DMS114 treated with DMSO at 0.1 percent for 48 hours (cell line): Measurements from ENCODE around the gene MOSMO.
"Not testable (repeated sequence)": the region's sequence is repeated elsewhere in the genome, so short reads cannot be mapped to it uniquely, and the experiment has no call there.

Source experiments
- DNase-seq: peaks from one replicate; lab custom pipeline; 2025; ENCODE audit not compliant: unreplicated experiment; lab: John Stamatoyannopoulos, UW

The MOSMO gene

DNA sequence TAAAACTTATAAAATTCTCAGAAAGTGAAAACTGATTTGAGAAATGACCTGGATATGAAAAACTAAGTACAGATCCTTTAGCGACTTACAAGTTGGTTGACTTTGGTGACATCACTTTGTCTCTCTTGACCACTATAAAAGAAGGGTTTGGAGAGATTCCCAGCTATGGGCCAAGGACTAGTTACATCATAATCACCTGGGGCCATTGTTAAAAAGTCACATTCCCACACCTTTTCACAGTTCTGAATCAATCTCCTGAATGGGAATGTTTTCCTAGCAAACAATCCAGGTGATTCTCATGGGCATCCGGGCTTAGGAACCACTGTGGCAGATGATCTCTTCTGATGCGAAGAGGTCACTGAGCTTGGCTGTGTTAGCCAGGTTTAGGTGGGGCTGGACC lies 83.8 kb downstream of the MOSMO start:
- no peak for DNase-seq

DNA sequence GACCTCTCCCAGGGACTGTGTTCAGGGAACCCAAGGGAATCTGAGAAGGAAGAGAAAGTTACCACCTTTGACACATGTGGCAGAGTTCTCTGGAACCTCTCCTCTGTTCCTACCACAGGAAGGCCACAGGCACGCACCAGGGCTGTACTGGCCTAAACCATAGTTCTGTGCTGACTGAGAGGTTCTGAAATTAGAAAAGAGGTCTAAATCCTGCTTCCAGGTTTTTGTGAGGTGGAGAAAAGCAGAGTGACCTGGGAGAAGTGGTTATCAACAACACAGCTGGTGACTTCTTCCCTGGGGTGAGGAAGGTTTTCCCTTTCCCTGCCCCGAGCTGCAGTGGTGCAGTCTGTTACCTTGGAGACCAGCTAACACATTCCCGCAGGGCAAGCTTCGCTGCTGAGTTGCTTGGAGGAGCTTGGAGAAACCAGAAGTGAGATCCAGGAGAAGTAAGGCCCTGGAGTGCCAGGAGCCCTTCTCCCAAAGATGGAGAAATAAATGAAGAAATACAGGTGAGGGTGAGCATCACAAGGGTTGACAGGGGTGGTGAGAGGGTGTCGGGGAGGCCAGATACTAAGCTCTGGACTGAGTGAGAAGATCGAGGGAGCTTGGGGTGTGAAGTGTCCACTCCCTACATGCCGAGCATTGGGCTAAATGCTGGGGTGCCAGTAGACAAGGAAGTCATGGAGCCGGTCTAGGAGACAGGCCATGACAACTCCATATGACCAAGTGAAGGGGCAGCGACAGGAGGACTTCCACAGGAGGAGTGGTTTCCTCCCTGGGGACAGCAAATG lies 84.4 kb downstream of the MOSMO start, which contains the start of gene VWA3A:
TSS of gene VWA3A (plus strand) at position 399 of the 791 bp plus-strand sequence. CDS start at position 496, 97 bp downstream.
- DNase-seq = no peak

DNA sequence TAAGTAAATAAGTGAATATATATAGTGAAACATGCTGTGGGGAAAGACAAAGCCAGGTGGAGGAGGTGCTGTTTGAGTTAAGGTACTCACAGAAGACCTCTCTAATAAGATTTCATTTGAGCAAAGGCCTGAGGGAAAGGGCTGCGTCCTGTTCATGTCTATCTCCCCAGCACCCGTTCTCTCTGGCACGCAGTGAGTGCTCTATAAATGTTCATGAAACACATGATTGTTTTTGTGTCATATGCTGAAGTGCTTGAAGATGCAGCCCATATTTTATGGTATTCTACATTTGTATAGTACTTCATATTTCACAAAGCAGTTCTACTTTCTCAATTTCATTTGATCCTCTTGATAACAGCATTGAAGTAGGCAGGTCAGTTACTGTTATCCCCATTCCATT lies 85.4 kb downstream of the MOSMO start:
- no peak for DNase-seq

DNA sequence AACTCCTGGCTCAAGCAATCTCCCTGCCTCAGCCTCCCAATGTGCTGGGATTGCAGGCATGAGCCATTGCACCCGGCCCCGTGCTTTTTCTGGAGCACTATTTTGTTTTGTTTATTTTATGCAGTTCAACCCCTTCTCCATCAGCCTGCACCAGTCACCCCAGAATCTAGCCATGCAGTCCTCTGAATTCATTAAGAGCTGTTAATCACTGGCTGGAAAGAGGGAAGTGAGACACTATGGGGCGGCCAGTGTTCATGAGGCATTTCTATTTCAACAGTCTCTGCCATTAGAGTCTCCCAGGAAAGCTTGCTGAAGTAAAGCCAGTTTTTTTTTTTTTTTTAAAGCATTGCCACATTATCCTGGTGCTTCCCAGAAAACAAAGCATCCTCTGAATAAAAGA lies 86.1 kb downstream of the MOSMO start:
- no peak for DNase-seq

DNA sequence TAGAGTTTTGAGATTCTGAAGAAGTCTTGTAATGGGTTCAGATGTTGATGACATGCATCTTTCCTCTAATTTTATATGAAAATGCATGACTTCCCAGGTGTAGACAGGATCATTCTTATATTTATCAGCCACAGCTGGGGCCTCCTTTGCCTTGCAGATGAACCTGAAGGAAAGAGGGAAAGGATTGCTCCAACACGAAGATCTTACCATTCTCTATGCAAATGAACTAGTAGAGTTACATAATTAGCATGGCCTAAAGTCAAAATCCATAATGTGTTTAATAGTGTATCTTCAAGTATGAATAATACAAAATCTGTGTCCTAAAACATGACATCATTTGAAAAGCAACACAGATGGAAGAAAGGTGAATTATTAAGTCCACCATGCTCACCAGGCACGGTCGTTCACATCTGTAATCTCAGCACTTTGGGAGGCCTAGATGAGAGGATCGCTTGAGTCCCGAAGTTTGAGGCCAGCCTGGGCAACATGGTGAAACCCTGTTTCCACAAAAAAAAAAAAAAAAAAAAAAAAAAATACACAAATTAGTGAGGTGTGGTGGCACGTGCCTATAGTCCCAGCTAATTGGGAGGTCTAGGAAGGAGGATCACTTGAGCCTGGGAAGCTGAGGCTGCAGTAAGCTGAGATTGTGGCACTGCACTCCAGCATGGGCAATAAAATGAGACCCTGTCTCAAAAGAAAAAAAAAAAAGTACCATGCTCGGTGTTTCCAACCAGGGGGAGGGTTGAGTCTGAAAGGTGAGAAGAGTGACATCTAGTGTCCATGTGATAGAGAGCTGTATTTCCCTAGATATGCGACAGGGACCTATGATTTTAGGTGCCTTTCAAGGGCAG lies 90.7 kb downstream of the MOSMO start:
- peak; percentile 54 for DNase-seq

DNA sequence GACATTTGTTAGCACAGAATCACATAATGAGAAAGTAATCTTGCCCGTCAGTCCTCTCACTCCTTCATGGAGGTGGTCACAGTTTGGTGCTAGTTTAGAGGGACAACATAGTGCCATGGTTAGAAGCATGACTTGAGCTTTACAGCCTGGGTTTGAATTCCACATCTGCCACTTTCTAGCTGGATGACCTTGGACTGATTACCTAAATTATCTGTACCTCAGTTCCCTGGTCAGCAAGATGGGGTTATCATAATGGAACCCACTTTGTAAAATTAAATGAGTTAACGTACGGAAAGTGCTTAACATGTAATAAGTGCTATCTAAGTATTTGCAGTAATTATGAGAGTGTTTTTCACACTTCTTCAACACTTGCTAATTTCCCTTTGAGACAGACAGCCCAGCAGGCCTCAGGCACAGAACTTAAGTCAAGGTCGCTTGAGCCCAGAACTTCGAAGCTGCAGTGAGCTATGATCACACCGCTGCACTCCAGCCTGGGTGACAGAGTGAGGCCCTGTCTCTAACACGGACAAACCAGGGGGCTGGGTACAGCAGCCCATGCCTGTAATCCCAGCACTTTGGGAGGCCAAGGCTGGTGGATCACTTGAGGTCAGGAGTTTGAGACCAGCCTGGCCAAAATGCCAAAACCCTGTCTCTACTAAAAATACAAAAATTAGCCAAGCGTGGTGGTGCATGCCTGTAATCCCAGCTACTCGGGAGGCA lies 91.5 kb downstream of the MOSMO start:
- no peak for DNase-seq

DNA sequence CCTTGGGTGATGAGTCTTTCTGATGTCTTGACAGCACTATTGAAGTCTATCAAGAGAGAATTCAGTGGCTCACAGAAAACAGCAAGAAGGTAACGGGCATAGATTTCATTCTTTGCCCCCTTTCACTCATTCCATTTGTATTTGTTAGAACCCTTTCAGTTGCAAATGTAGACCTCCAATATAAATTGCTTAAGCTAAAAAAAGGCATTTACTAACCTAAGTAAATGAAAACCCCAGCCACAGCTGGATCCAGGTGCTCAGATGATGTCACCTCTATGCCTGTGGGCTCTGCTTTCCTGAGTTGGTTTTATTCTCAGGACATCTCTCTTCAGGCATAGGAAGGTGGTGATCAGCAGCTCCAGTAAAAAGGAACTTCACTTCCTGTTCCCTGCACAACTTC lies 95.5 kb downstream of the MOSMO start:
- no peak for DNase-seq

DNA sequence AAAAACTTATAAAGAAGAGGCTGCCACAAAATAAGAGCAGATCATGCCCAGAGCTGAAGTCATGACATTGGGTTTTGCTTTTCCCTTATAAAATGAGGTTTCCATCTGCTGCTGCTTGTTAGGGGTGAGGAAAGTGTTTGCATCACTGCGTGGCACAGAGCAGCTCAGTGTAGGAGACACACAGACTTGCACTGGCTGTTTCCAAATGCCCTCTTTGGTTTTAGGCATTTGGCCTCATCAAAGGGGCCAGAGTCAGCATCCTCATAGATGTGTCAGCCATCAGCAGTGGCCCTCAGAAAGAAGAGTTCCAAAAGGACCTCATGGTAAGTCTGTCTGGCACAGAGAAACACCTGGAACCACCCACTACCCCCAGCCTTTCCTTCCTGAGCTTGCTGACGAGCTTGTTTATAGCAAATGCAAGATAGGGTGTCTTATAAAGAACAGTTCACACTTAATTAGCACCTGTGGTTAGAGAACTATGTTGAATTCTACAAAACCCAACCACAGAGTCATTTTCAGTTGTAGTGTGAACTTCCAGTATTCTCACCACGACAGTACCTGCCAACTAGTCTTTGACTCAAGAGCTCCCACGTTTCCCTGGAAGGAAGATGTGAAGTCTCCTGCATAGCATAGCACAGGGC lies 101.5 kb downstream of the MOSMO start:
- DNase-seq = no peak

DNA sequence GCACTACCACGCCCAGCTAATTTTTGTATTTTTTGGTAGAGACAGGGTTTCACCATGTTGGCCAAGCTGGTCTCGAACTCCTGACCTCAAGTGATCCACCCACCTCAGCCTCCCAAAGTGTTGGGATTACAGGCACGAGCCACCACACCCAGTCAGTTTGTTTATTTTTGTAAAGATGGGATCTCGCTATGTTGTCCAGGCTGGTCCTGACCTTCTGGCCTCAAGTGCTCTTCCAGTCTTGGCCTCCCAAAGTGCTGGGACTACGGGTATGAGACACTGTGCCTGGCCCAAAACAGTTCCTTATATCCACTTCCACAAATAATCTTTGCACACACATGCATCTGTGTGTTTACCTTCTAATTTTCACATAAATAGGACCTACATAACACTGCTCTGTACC lies 103.7 kb downstream of the MOSMO start:
- not testable (repeated sequence) for DNase-seq

DNA sequence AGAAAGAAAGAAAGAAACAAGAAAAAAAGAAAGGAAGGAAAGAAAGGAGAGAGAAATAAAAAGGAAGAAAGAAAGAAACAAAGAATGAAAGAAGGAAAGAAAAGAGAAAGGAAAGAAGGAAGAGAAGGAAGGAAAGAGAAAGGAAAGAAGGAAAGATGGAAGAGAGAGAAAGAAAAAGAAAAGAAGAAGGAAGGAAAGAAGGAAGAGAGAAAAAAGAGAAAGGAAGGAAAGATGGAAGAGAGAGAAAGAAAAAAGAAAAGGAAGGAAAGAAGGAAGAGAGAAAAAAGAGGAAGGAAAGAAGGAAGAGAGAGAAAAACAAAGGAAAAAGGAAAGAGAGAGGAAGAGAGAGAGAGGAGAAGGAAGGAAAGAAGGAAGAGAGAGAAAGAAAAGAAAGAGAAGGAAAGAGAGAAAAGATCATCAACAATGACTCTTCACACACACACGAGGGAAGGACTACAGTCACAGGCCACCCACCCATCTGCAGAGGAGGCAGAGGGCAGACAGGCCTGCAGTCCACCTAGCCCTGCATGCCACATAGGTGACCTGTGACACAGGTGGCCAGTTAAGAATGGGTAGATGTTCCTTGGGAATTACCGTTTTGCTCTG lies 108.3 kb downstream of the MOSMO start:
- no peak for DNase-seq

DNA sequence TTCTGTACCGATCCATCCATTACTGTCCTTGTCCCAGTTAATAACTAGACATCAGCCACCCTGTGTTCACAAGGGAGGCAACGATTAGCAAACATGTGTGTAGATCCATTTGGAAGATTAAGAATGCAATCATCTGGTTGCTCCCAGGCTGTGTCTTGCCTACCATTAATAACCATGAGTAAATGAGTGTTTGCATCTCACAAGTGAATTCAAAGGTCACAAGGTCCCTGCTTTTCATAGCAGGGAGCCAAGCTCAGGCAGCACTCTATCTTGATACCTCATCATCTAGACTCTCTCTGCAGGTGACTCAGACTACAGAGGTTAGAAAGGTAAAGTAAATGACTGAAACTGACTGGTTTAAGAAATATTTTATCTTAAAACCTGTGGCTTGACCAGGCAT lies 109.7 kb downstream of the MOSMO start:
- no peak for DNase-seq

DNA sequence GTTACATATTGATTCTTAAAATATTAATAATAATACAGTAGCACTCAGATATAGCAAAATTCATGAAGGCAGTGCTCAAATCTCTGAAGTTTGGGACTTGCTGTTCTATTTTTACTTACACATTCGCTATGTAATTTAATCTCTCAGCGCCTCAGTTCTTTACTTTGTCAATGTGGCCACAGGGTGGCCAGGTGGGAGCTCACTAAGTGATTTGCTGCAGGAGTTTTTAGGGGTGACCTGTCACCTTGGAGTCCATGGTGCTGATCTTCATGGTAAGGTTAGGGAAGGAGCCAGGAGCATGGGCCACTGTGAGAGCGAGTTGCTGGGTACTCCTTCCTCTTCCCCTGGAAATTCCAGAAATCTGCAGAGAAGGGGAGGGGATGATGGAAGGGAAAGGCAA lies 112.5 kb downstream of the MOSMO start:
- no peak for DNase-seq

DNA sequence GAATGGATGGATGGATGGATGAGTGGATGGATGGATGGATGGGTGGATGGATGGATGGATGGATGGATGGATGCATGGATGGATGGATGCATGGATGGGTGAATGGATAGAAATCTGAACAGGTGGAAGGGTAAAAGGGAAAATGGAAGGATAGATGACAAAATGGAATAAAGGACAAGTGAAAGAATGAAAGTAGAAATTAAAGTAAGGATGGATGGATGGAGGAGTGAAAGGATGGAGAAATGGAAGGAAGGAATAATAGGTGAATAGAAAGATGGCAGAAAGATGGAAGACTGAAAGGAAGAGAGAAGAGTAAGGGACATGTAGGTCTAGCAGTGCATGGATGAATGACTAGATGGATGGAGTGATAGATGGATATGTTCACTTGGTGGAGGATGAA lies 114.3 kb downstream of the MOSMO start:
- DNase-seq = no peak

DNA sequence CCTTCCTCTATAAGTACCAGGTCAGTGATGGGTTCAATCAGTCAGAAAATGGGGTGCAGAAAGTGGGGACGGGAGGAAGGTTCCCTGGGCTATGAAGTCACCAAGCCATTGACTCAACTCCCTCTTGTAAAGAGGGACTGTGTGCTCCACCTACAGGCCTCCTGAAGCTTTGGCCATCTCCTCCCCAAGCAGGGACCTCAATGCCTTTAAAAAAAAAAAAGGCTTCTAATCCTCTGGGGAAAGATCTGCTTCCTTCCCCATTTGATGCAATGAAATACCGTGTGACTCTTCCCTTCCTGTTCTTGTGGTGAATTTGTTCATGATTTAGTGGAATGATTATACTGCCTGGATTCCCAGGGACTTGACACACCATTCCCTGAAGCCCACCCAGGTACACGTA lies 115.2 kb downstream of the MOSMO start:
- DNase-seq = no peak

DNA sequence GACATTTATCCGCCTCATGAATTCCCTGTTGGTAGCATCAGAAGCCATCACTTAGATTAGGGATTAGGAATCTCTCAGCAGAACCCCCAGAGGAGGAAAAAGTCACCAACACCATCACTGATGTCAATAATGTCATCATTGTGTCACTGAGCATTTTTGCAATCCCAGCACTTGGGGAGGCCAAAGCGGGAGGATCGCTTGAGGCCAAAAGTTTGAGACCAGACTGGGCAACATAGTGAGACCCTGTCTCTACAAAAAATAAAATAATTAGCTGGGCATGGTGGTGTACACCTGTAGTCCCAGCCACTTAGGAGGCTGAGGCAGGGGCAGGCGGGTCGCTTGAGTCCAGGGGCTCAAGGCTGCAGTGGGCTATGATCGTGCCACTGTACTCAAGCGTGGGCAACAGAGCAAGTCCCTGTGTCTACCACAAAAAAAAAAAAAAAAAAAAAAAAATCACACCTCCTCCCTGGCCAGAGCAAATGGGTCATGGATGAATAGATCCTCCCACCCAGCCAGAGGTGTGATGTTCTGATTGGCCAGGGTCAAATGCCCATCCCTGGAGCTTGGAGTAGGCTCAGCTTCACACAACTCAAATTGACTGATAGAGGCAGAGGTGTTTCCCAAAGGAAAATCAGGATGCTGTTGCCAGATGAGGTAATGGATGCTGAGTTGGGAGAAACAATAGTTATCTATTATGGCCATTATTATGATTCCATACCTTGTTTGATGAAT lies 116.0 kb downstream of the MOSMO start:
- no peak for DNase-seq

DNA sequence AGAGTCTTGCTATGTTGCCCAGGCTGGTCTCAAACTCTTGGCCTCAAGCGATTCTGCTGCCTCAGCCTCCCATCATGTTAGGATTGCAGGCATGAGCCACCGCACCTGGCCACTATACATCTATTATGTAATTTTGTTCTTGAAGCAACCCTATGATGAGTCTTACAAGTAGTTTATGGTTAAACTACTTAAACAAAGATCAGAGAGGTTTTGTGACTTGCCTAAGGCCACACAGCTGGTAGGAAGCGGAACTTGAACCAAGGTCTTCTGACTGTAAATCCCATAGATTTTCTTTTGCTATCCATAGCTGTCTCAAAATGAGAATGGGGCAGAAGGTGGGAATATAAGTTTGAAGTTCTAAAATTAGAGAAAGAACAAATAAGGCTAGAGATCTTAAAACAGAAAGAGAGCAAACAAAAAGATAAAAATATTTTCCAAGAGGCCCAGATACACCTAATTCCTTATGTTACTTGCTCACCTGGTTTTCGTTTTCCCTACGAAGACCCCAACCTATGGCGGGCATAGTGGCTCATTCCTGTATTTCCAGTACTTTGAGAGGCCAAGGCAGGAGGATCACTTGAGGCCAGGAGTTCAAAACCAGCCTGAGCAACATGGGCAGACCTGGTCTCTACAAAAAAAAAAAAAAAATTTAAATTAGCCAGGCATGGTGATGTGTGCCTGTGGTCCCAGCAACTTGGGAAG lies 116.8 kb downstream of the MOSMO start:
- DNase-seq = no peak

DNA sequence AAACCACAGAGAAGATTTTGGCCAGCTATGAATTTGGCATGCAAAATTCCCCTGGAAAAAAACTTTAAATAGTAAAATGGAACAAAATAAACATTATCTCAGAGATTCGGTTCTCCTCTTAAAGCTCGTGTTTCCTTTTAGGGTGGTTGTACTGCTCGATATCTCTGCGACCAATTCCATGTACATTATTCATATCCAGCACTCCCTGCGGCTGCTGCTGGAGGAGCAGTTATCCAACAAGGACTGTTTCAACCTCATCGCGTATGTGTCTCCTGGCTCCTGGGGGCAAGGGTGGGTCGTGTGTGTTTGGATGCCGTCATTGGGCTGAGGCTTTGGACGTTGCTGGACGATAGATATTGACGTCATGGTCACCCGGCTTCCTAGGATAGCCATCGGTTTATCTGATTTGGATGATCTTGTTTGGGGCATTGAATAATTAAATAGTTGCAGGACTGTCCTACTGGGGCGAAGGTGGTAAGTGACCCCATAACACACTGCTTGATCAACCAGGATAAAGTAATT lies 118.2 kb downstream of the MOSMO start:
- DNase-seq = no peak

DNA sequence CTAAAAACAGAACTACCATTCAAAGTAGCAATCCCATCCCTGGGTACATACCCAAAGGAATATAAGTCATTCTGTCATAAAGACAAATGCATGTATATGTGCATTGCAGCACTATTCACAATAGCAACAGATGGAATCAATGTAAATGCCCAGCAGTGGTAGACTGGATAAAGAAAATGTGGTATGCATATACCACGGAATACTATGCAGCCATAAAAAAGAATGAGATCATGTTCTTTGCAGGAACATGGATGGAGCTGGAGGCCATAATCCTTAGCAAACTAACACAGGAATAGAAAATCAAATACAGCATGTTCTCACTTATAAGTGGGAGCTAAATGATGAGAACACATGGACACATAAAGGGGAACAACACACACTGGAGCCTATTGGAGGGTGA lies 120.6 kb downstream of the MOSMO start:
- DNase-seq = not testable (repeated sequence)

DNA sequence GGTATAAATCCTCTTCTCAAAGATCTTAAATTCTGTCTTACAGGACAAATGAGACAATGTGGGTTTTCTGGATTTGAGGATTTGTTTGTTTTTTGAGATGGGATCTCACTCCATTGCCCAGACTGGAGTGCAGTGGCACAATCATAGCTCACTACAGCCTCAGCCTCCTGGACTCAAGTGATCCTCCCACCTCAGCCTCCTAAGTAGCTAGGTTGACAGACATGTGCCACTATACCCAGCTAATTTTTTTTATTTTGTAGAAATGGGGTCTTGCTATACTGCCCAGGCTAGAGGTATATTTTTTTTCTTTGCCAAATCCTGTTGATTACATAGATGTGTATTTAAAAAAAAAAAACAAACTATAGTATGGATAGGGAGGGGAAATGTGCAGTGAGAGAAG lies 122.6 kb downstream of the MOSMO start:
- no peak for DNase-seq
